B cell (primary cell): ENCODE measurements around the gene OTX2.

Experiments
- CTCF ChIP-seq: fragments of 200-600 bp; IDR thresholded peaks from one replicate; pipeline ENCODE4 v1.8.0; 2022; ENCODE audit warnings: antibody characterized with exemption, mild to moderate bottlenecking
- EZH2 ChIP-seq: IDR thresholded peaks from 2 replicates; pipeline ENCODE4 v1.6.1; 2012; ENCODE audit warnings: borderline replicate concordance, low read depth, mild to moderate bottlenecking, moderate library complexity, low read length; ENCODE audit not compliant: insufficient read depth, poor library complexity, severe bottlenecking

- TF ChIP-seq CTCF, result no peak
- no peak for TF ChIP-seq EZH2
Observed at GRCh38 chr14:56759094-56759493, 51.2 kb downstream of the OTX2 start.
